Rectal smooth muscle tissue (tissue), 1 donor: ENCODE measurements around the gene WNK2.

Source experiments
- H3K27ac ChIP-seq: one replicate; pipeline ENCODE4 v1.7.0; 2013; ENCODE audit warnings: low read depth, low read length, inconsistent platforms
- H3K27me3 ChIP-seq: one replicate; pipeline ENCODE4 v1.7.0; 2013; ENCODE audit warnings: low read length; ENCODE audit not compliant: control insufficient read depth, insufficient read depth
- H3K36me3 ChIP-seq: one replicate; pipeline ENCODE4 v1.7.0; 2013; ENCODE audit warnings: low read length; ENCODE audit not compliant: control insufficient read depth, insufficient read depth
- H3K4me1 ChIP-seq: one replicate; pipeline ENCODE4 v1.7.0; 2013; ENCODE audit warnings: low read length; ENCODE audit not compliant: control insufficient read depth, insufficient read depth
- H3K4me3 ChIP-seq: one replicate; pipeline ENCODE4 v1.7.0; 2013; ENCODE audit warnings: low read length
- H3K9ac ChIP-seq: one replicate; pipeline ENCODE4 v1.7.0; 2013; ENCODE audit warnings: low read length

WNK2 gene

DNA sequence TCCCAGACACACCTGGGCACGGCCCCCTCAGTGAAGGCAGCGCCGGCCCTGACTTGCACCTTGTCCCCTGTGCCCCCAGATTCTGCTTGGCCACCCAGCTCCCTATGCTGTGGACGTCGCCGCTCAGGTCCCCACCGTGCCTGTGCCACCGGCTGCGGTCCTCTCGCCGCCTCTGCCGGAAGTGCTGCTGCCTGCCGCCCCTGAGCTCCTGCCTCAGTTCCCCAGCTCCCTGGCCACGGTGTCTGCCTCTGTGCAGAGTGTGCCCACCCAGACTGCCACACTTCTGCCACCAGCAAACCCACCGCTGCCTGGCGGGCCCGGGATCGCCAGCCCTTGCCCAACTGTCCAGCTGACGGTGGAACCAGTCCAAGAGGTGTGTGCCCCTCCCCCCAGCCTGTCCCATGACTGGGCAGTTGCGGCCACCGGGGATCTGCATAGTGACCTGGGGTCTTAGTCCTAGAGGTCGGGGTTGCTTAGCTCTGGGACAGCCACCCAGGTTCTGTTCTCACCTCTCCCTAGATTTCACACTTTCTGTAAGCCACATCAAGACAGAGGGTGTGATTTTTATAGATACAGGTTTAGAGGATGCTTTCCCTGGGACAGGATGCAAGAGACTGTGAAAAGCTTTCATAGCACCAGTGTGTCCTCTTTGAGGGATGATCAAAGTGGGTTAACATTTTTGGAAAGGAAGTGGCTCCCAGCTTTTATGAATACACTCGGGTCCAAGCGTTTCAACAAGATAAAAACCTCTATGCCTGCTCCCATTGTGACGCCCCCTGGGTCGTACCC, 78.0 kb downstream of the WNK2 start:
- Histone ChIP-seq H3K4me1 (no peaks in the 10 kb centered on the region), H3K27ac (no peak overlapping the region), H3K27me3 (no peaks in the 10 kb centered on the region), H3K36me3 (peaks cover 17% of the 10 kb centered on the region), H3K9ac (no peak overlapping the region), H3K4me3 (no peak overlapping the region)

GRCh38 chr9:93262537-93263310, 78.8 kb downstream of the WNK2 start:
- Histone ChIP-seq H3K4me3 (no peak overlapping the region), H3K27me3 (no peaks in the 10 kb centered on the region), H3K9ac (no peak overlapping the region), H3K27ac (no peak overlapping the region), H3K36me3 (peaks cover 17% of the 10 kb centered on the region), H3K4me1 (no peaks in the 10 kb centered on the region)

DNA sequence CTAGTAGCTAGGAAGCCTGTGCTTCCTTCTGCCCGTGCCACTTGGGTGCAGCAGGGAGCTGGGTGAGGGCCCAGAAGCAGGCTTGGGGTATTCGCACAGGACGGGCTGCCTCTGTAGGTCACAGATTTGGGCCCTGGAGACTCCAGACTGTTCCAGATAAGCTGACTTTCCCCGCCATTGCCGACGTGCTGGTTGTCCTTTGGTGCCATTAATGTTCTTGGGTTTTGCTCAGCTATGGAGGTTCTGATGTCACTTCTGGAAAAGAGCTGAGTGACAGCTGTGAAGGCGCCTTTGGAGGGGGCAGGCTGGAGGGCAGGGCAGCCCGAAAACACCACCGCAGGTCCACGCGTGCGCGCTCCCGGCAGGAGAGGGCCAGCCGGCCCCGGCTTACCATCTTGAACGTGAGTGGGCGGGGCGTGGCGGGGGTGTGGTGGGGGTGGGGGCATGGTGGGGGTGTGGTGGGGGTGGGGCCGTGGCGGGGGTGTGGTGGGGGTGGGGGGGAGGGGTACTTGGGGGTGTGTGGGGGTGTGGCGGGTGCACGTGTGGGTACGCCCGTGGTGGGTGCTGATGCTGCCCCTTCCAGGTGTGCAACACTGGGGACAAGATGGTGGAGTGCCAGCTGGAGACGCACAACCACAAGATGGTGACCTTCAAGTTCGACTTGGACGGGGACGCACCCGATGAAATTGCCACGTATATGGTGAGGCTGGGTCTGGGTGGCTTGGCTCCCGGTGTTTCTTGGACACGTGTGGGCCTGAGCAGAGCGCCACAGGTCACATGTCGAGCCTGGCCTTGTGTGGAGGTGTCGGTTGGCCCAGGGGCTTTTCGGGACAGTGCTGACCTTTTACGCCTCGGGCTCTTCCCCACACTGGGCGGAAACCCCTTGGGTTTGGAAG, 79.6 kb downstream of the WNK2 start:
- Histone ChIP-seq H3K27me3 (no peaks in the 10 kb centered on the region), H3K4me1 (no peaks in the 10 kb centered on the region), H3K4me3 (no peak overlapping the region), H3K27ac (no peak overlapping the region), H3K36me3 (peaks cover 17% of the 10 kb centered on the region), H3K9ac (no peak overlapping the region)

DNA sequence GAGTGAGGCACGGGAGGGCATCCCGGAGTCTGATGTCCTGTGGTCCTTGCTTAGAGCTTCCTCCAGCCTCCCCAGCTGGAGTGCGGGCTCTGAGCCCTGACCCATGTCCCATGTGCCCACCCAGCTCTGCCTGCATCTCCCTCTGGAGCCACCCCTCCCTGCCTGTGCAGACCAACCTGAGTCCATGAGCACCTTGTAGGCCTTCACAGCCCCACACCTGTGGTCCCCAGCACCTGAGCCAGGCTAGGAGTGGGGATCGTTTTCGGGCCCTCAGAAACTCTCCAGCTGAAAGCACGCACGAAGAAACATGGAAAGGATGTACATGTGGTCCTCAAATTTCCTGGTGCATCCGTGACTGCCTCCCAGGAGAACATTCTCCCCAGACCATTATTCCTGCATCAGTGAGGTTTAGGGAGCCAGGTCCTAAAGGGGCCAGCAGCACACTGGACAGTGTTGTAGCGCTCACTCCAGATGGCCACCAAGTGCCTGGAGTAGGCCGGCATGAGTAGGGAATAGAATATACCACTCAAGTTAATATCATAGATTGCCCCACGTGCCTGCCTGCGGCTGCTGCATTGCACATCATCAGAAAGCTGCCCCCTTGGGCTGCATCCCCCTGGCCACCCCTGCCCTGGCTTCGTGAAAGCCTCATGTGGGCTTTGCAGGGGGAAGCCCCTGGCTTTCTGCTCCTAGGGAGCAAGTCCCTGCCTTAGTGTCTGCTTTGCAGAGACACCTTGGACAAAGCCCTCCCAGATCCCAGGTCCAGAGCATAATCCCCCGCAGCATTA, 80.6 kb downstream of the WNK2 start:
- no peak overlapping the region for H3K27ac ChIP-seq
- no peaks in the 10 kb centered on the region for H3K4me1 ChIP-seq
- H3K27me3 ChIP-seq = no peaks in the 10 kb centered on the region
- H3K36me3 ChIP-seq = peaks cover 17% of the 10 kb centered on the region
- no peak overlapping the region for H3K9ac ChIP-seq
- no peak overlapping the region for H3K4me3 ChIP-seq

GRCh38 chr9:93265301-93265971, 81.5 kb downstream of the WNK2 start:
- no peaks in the 10 kb centered on the region for H3K27me3 ChIP-seq
- H3K4me1 ChIP-seq = no peaks in the 10 kb centered on the region
- H3K36me3 ChIP-seq = peaks cover 17% of the 10 kb centered on the region
- no peak overlapping the region for H3K9ac ChIP-seq
- H3K27ac ChIP-seq = no peak overlapping the region
- H3K4me3 ChIP-seq = no peak overlapping the region

DNA sequence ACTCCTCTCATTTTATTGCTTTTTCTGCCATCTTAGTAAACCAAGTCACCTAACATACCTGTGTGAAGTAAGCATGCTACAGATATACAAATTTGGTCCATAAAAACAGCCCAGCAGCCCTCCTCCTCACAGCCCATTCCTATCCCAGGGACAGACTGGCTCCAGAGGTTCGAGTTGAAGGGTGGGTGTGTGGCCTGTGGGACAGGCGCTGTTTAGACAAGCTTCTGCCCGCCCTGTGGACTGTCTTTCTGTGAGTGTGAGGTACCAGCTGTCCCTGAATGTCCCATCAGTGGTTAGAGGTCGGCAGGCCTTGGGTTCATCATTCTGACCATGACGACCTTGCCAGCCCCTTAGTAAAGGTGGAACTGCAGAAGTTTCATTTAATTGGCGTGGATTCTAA, 82.0 kb downstream of the WNK2 start:
- Histone ChIP-seq H3K36me3 (peaks cover 17% of the 10 kb centered on the region), H3K27me3 (no peaks in the 10 kb centered on the region), H3K4me1 (no peaks in the 10 kb centered on the region), H3K4me3 (no peak overlapping the region), H3K27ac (no peak overlapping the region), H3K9ac (no peak overlapping the region)

GRCh38 chr9:93266521-93267001, 82.6 kb downstream of the WNK2 start:
- H3K4me1 ChIP-seq = no peaks in the 10 kb centered on the region
- H3K4me3 ChIP-seq = no peak overlapping the region
- H3K27ac ChIP-seq = no peak overlapping the region
- no peaks in the 10 kb centered on the region for H3K27me3 ChIP-seq
- peaks cover 17% of the 10 kb centered on the region for H3K36me3 ChIP-seq
- H3K9ac ChIP-seq = no peak overlapping the region

GRCh38 chr9:93267091-93267541, 83.2 kb downstream of the WNK2 start:
- Histone ChIP-seq H3K36me3 (peaks cover 17% of the 10 kb centered on the region), H3K27me3 (no peaks in the 10 kb centered on the region), H3K9ac (no peak overlapping the region), H3K4me1 (no peaks in the 10 kb centered on the region), H3K4me3 (no peak overlapping the region), H3K27ac (no peak overlapping the region)

- Histone ChIP-seq H3K27me3 (no peaks in the 10 kb centered on the region), H3K9ac (no peak overlapping the region), H3K4me3 (no peak overlapping the region), H3K36me3 (peaks cover 17% of the 10 kb centered on the region), H3K4me1 (no peaks in the 10 kb centered on the region), H3K27ac (no peak overlapping the region)
These were observed 84.0 kb downstream of the WNK2 start for GRCh38 chr9:93267681-93268505.

- H3K4me3 ChIP-seq = no peak overlapping the region
- H3K9ac ChIP-seq = no peak overlapping the region
- H3K27me3 ChIP-seq = no peaks in the 10 kb centered on the region
- H3K27ac ChIP-seq = no peak overlapping the region
- peaks cover 17% of the 10 kb centered on the region for H3K36me3 ChIP-seq
- no peaks in the 10 kb centered on the region for H3K4me1 ChIP-seq
These were observed 84.8 kb downstream of the WNK2 start for GRCh38 chr9:93268551-93269314.
